IPS DF 6.9 (cell line): ENCODE measurements around the gene PEX7.
"Not testable (repeated sequence)": the region's sequence is repeated elsewhere in the genome, so short reads cannot be mapped to it uniquely, and the experiment has no call there.

Source experiments
- DNase-seq: peaks from one replicate; pipeline ENCODE4 v3.0.0-alpha.2; 2013; ENCODE audit warnings: low read depth, low spot score
- H3K27ac ChIP-seq: one replicate; pipeline ENCODE4 v1.5.1; 2013; ENCODE audit warnings: low read length, control low read depth
- H3K27me3 ChIP-seq: 2 replicates; pipeline ENCODE4 v1.6.1; 2013; ENCODE audit warnings: mild to moderate bottlenecking, low read length; ENCODE audit not compliant: control insufficient read depth, insufficient read depth
- H3K36me3 ChIP-seq: 2 replicates; pipeline ENCODE4 v1.6.1; 2013; ENCODE audit warnings: low read length; ENCODE audit not compliant: control insufficient read depth, insufficient read depth
- H3K4me1 ChIP-seq: 2 replicates; pipeline ENCODE4 v1.6.1; 2013; ENCODE audit warnings: low read length; ENCODE audit not compliant: control insufficient read depth, insufficient read depth
- H3K4me3 ChIP-seq: 2 replicates; pipeline ENCODE4 v1.5.1; 2013; ENCODE audit warnings: mild to moderate bottlenecking, low read length
- H3K9me3 ChIP-seq: 2 replicates; pipeline ENCODE4 v1.6.1; 2013; ENCODE audit warnings: low read length, inconsistent platforms; ENCODE audit not compliant: control insufficient read depth, insufficient read depth
- WGBS: extraction: QIAGEN DNeasy Blood & Tissue Kit; methylation state at CpG from one replicate; pipeline ENCODE4 v1.1.7; 2013; ENCODE audit warnings: mixed read lengths, missing lambda C conversion rate; ENCODE audit not compliant: insufficient read length, insufficient coverage; 5-methylcytosine and 5-hydroxymethylcytosine counted together

The PEX7 gene

GRCh38 chr6:136893187-136893586 is 70.8 kb downstream of the PEX7 start:
- no peak overlapping the region for H3K27ac ChIP-seq
- WGBS, result no CpG with 5 or more reads among the region's 5 CpGs
- no peaks in the 10 kb centered on the region for H3K27me3 ChIP-seq
- H3K9me3 ChIP-seq, result no peaks in the 10 kb centered on the region
- no peaks in the 10 kb centered on the region for H3K4me1 ChIP-seq
- DNase-seq, result no peak
- no peaks in the 10 kb centered on the region for H3K36me3 ChIP-seq
- no peak overlapping the region for H3K4me3 ChIP-seq

GRCh38 chr6:136895901-136896300 is 73.5 kb downstream of the PEX7 start:
- H3K27me3 ChIP-seq, result no peaks in the 10 kb centered on the region
- H3K9me3 ChIP-seq, result no peaks in the 10 kb centered on the region
- H3K27ac ChIP-seq, result no peak overlapping the region
- no peaks in the 10 kb centered on the region for H3K36me3 ChIP-seq
- no peaks in the 10 kb centered on the region for H3K4me1 ChIP-seq
- DNase-seq, result no peak
- no CpG with 5 or more reads among the region's 3 CpGs for WGBS
- H3K4me3 ChIP-seq, result no peak overlapping the region

- Histone ChIP-seq H3K27me3 (no peaks in the 10 kb centered on the region), H3K4me1 (no peaks in the 10 kb centered on the region), H3K27ac (no peak overlapping the region), H3K4me3 (no peak overlapping the region), H3K36me3 (no peaks in the 10 kb centered on the region; the same call in 1 of the 2 replicates), H3K9me3 (no peaks in the 10 kb centered on the region)
- WGBS, result no CpG with 5 or more reads among the region's 1 CpG
- DNase-seq, result no peak
Measured at GRCh38 chr6:136897071-136897470, 74.7 kb downstream of the PEX7 start.

GRCh38 chr6:136901212-136901784 is 78.9 kb downstream of the PEX7 start:
- no peak for DNase-seq
- WGBS, result no CpG with 5 or more reads among the region's 5 CpGs
- Histone ChIP-seq H3K4me1 (no peaks in the 10 kb centered on the region), H3K27me3 (no peaks in the 10 kb centered on the region), H3K27ac (no peak overlapping the region), H3K36me3 (no peaks in the 10 kb centered on the region; the same call in 1 of the 2 replicates), H3K4me3 (no peak overlapping the region), H3K9me3 (no peaks in the 10 kb centered on the region)

GRCh38 chr6:136904477-136904876 is 82.1 kb downstream of the PEX7 start:
- not testable (repeated sequence) for DNase-seq, H3K9me3 ChIP-seq, H3K27ac ChIP-seq, H3K4me1 ChIP-seq, H3K27me3 ChIP-seq, H3K4me3 ChIP-seq, H3K36me3 ChIP-seq
- WGBS, result no CpG with 5 or more reads among the region's 3 CpGs

GRCh38 chr6:136914947-136915346 is 92.6 kb downstream of the PEX7 start:
- WGBS, result no CpG with 5 or more reads among the region's 1 CpG
- H3K4me3 ChIP-seq, result no peak overlapping the region
- no peaks in the 10 kb centered on the region for H3K36me3 ChIP-seq
- no peaks in the 10 kb centered on the region for H3K4me1 ChIP-seq
- H3K9me3 ChIP-seq, result no peaks in the 10 kb centered on the region
- peaks cover 1% of the 10 kb centered on the region; the same call in 1 of the 2 replicates for H3K27me3 ChIP-seq
- H3K27ac ChIP-seq, result no peak overlapping the region
- DNase-seq, result no peak

- Histone ChIP-seq H3K36me3 (no peaks in the 10 kb centered on the region; the same call in 1 of the 2 replicates), H3K4me1 (0 out of 2 replicates have a peak, but pooled peaks cover 2% of the 10 kb centered on the region), H3K27ac (no peak overlapping the region), H3K4me3 (no peak overlapping the region), H3K9me3 (no peaks in the 10 kb centered on the region), H3K27me3 (peaks cover 32% of the 10 kb centered on the region)
- DNase-seq, result no peak
- WGBS, result no CpG with 5 or more reads among the region's 3 CpGs
Measured at GRCh38 chr6:136918706-136919105, 96.3 kb downstream of the PEX7 start.

GRCh38 chr6:136920216-136920615 is 97.8 kb downstream of the PEX7 start:
- DNase-seq, result no peak
- peaks cover 32% of the 10 kb centered on the region for H3K27me3 ChIP-seq

GRCh38 chr6:136920671-136921380 is 98.4 kb downstream of the PEX7 start:
- Histone ChIP-seq H3K36me3 (no peaks in the 10 kb centered on the region; the same call in 1 of the 2 replicates), H3K4me3 (peak overlapping the region; percentile 32; the same call in 1 of the 2 replicates), H3K27ac (no peak overlapping the region), H3K9me3 (no peaks in the 10 kb centered on the region), H3K27me3 (peaks cover 32% of the 10 kb centered on the region), H3K4me1 (peaks cover 4% of the 10 kb centered on the region)
- no peak for DNase-seq
- WGBS, result no CpG with 5 or more reads among the region's 37 CpGs

More at GRCh38 chr6:136920216-136920615, 97.8 kb downstream of the PEX7 start:
- Histone ChIP-seq H3K36me3 (no peaks in the 10 kb centered on the region; the same call in 1 of the 2 replicates), H3K9me3 (no peaks in the 10 kb centered on the region), H3K27ac (no peak overlapping the region), H3K4me3 (no peak overlapping the region), H3K4me1 (peaks cover 4% of the 10 kb centered on the region)
- WGBS, result no CpG with 5 or more reads among the region's 6 CpGs

- peaks cover 32% of the 10 kb centered on the region for H3K27me3 ChIP-seq
- peak overlapping the region; percentile 32; the same call in 1 of the 2 replicates for H3K4me3 ChIP-seq
- no CpG with 5 or more reads among the region's 59 CpGs for WGBS
- H3K36me3 ChIP-seq, result no peaks in the 10 kb centered on the region; the same call in 1 of the 2 replicates
- peaks cover 4% of the 10 kb centered on the region for H3K4me1 ChIP-seq
- DNase-seq, result no peak
- no peak overlapping the region for H3K27ac ChIP-seq
- no peaks in the 10 kb centered on the region for H3K9me3 ChIP-seq
Measured at GRCh38 chr6:136921381-136921935, 99.1 kb downstream of the PEX7 start.
